Neuron (in vitro differentiated cells): ENCODE data around the gene RPA1.

Source experiments
- H2AFZ ChIP-seq: one replicate; pipeline ENCODE4 v1.6.1; 2013; ENCODE audit warnings: low read depth, mild to moderate bottlenecking, inconsistent platforms, low read length, moderate library complexity
- H3K27me3 ChIP-seq: one replicate; pipeline ENCODE4 v1.6.1; 2013; ENCODE audit warnings: low read length; ENCODE audit not compliant: insufficient read depth
- H3K36me3 ChIP-seq: one replicate; pipeline ENCODE4 v1.6.1; 2013; ENCODE audit warnings: low read length; ENCODE audit not compliant: insufficient read depth
- H3K4me1 ChIP-seq: one replicate; pipeline ENCODE4 v1.6.1; 2013; ENCODE audit warnings: low read length; ENCODE audit not compliant: insufficient read depth
- H3K4me3 ChIP-seq: 2 replicates; pipeline ENCODE4 v1.5.1; 2013; ENCODE audit warnings: mild to moderate bottlenecking, low read length, moderate library complexity
- H3K9me3 ChIP-seq: one replicate; pipeline ENCODE4 v1.6.1; 2013; ENCODE audit warnings: low read length

Gene RPA1

GRCh38 chr17:1946021-1946932, 116.5 kb downstream of the RPA1 start:
- H2AFZ ChIP-seq: peak overlapping the region; percentile 11
- H3K27me3 ChIP-seq: peaks cover 4% of the 10 kb centered on the region
- no peaks in the 10 kb centered on the region for H3K9me3 ChIP-seq
- H3K36me3 ChIP-seq: no peaks in the 10 kb centered on the region
- peaks cover 33% of the 10 kb centered on the region for H3K4me1 ChIP-seq
- no peak overlapping the region for H3K4me3 ChIP-seq

GRCh38 chr17:1947229-1947742, 117.5 kb downstream of the RPA1 start:
- Histone ChIP-seq H2AFZ (no peak overlapping the region), H3K9me3 (no peaks in the 10 kb centered on the region), H3K36me3 (no peaks in the 10 kb centered on the region), H3K4me3 (no peak overlapping the region), H3K4me1 (peaks cover 24% of the 10 kb centered on the region), H3K27me3 (peaks cover 4% of the 10 kb centered on the region)

GRCh38 chr17:1947743-1948516, 118.1 kb downstream of the RPA1 start:
- Histone ChIP-seq H3K4me3 (no peak overlapping the region), H3K4me1 (peaks cover 24% of the 10 kb centered on the region), H3K27me3 (peaks cover under 1% of the 10 kb centered on the region)

GRCh38 chr17:1948517-1948825, 118.7 kb downstream of the RPA1 start:
- Histone ChIP-seq H3K4me3 (no peak overlapping the region), H3K4me1 (peaks cover 24% of the 10 kb centered on the region), H3K27me3 (no peaks in the 10 kb centered on the region), H3K9me3 (no peaks in the 10 kb centered on the region), H2AFZ (no peak overlapping the region), H3K36me3 (no peaks in the 10 kb centered on the region)

More at GRCh38 chr17:1947743-1948516, 118.1 kb downstream of the RPA1 start:
- no peak overlapping the region for H2AFZ ChIP-seq
- H3K9me3 ChIP-seq: no peaks in the 10 kb centered on the region
- no peaks in the 10 kb centered on the region for H3K36me3 ChIP-seq
